Keratinocyte (primary cell): ENCODE results near the gene ZDHHC24.

Experiments
- EZH2 ChIP-seq: IDR thresholded peaks from one replicate; pipeline ENCODE4 v1.6.1; 2012; ENCODE audit warnings: inconsistent platforms, mild to moderate bottlenecking, low read length, moderate library complexity
- TF ChIP-seq, protein P1 (sequence below), 3 experiments: IDR thresholded peaks in 1 of 3; conservative IDR thresholded peaks in 1 of 3; optimal IDR thresholded peaks in 1 of 3; 2 replicates in 2 of 3; 3 replicates in 1 of 3; pipeline versions ENCODE3 to v1.5.1; 2011; ENCODE audit warnings: low read length in 3 of 3, mild to moderate bottlenecking in 3 of 3, moderate library complexity in 2 of 3, control low read depth in 1 of 3, inconsistent platforms in 1 of 3; ENCODE audit not compliant: insufficient read depth in 2 of 3; ENCODE audit errors: extremely low read depth in 1 of 3

DNA sequence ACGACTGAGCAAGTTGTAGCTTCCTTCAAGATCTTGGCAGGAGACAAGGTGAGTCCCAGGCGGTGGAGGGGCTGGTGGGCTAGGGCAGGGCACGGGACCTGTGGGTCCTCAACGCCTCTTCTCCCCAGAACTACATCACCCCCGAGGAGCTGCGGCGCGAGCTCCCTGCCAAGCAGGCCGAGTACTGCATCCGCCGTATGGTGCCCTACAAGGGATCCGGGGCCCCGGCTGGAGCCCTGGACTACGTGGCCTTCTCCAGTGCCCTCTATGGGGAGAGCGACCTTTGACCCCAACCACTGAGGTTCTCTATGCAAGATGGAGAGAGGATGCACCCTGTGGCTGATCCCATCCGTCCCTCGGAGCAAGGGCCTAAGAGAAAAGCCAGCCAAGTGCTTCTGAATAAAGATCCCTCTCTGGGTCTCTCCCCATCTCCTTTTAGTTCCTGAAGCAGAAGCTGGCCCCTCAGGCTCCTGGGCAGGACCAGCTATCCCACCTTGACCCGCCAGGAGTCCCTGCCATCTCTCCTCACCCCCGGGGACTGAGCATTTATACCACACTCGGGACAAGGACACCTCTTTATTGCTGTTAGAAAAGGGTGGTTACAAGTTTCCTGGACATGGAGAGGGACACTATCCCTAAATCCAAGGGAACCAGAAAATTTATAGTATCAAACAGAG is 17.2 kb upstream of the ZDHHC24 start:
- TF ChIP-seq, protein P1, sequence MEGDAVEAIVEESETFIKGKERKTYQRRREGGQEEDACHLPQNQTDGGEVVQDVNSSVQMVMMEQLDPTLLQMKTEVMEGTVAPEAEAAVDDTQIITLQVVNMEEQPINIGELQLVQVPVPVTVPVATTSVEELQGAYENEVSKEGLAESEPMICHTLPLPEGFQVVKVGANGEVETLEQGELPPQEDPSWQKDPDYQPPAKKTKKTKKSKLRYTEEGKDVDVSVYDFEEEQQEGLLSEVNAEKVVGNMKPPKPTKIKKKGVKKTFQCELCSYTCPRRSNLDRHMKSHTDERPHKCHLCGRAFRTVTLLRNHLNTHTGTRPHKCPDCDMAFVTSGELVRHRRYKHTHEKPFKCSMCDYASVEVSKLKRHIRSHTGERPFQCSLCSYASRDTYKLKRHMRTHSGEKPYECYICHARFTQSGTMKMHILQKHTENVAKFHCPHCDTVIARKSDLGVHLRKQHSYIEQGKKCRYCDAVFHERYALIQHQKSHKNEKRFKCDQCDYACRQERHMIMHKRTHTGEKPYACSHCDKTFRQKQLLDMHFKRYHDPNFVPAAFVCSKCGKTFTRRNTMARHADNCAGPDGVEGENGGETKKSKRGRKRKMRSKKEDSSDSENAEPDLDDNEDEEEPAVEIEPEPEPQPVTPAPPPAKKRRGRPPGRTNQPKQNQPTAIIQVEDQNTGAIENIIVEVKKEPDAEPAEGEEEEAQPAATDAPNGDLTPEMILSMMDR (optimal IDR thresholded peaks at IDR 0.05 in 1 of 3, IDR thresholded peaks at IDR 0.05 in 1 of 3, conservative IDR thresholded peaks at IDR 0.05 in 1 of 3; ENCODE audit: extremely low read depth in 1 of 3, insufficient read depth in 2 of 3, low read length in 3 of 3) = no peak
- no peak for TF ChIP-seq EZH2
